ENCODE data around the gene FYCO1.

Gene FYCO1

GRCh38 chr3:46031747-46032146 is 36.1 kb upstream of the FYCO1 start:
- no peak overlapping the region for H2BK15ac ChIP-seq (ENCODE audit: low read depth, poor library complexity, severe bottlenecking)
- no peak overlapping the region for H2AFZ ChIP-seq (ENCODE audit: low read depth, low read length)
- H3K4ac ChIP-seq (ENCODE audit: low read depth in 1 of 2, low read length in 2 of 2) = no peak overlapping the region
- no peak overlapping the region for H2AK5ac ChIP-seq (ENCODE audit: low read length, severe bottlenecking)
- H3K18ac ChIP-seq (ENCODE audit: low read depth in 1 of 2, low read length in 2 of 2) = no peak overlapping the region
- no peak overlapping the region for H2BK12ac ChIP-seq (ENCODE audit: low read length in 2 of 2)
- WGBS = 93% methylated on average over 2 of the region's 2 CpGs
- no peak overlapping the region for H4K91ac ChIP-seq (ENCODE audit: low read length)
- no peak overlapping the region for H3K27ac ChIP-seq (ENCODE audit: low read length, poor library complexity, severe bottlenecking)
- peaks cover 10% of the 10 kb centered on the region for H3K9me3 ChIP-seq (ENCODE audit: control insufficient read depth, low read length)
- DNase-seq = no peak
- no peaks in the 10 kb centered on the region for H3K36me3 ChIP-seq (ENCODE audit: control insufficient read depth in 1 of 2, insufficient read depth in 2 of 2, low read depth in 1 of 2, low read length in 2 of 2)
- no peak overlapping the region for H3K23ac ChIP-seq (ENCODE audit: low read length in 2 of 2)
- H3K14ac ChIP-seq (ENCODE audit: low read length in 2 of 2) = no peak overlapping the region
- H3K4me3 ChIP-seq (ENCODE audit: insufficient read depth in 1 of 2, low read depth in 1 of 2, low read length in 2 of 2) = no peak overlapping the region
- no peaks in the 10 kb centered on the region for H3K79me1 ChIP-seq (replicated peaks; ENCODE audit: low read length, poor library complexity, severe bottlenecking)
- H3K9ac ChIP-seq (ENCODE audit: low read length) = no peak overlapping the region
- no peak overlapping the region for H4K8ac ChIP-seq (ENCODE audit: low read length)
- no peak overlapping the region for H2BK5ac ChIP-seq (ENCODE audit: low read depth, low read length, poor library complexity, severe bottlenecking)
- no peak overlapping the region for H3K4me2 ChIP-seq (ENCODE audit: low read length, poor library complexity, severe bottlenecking)
- H2BK120ac ChIP-seq (ENCODE audit: low read depth, low read length) = no peak overlapping the region
- H3K4me1 ChIP-seq (ENCODE audit: control insufficient read depth, insufficient read depth, low read depth, low read length) = no peaks in the 10 kb centered on the region
- peaks cover 0 to 8% of the 10 kb centered on the region in 2 experiments for H3K27me3 ChIP-seq (ENCODE audit: control insufficient read depth in 1 of 2, insufficient read depth in 1 of 2, low read length in 2 of 2)

- Histone ChIP-seq H3K4ac (ENCODE audit: low read depth in 1 of 2, low read length in 2 of 2) (no peak overlapping the region), H3K23ac (ENCODE audit: low read length in 2 of 2) (no peak overlapping the region), H2BK5ac (ENCODE audit: low read depth, low read length, poor library complexity, severe bottlenecking) (no peak overlapping the region), H3K4me2 (ENCODE audit: low read length, poor library complexity, severe bottlenecking) (no peak overlapping the region), H3K4me1 (ENCODE audit: control insufficient read depth, insufficient read depth, low read depth, low read length) (no peaks in the 10 kb centered on the region), H2AFZ (ENCODE audit: low read depth, low read length) (no peak overlapping the region), H4K8ac (ENCODE audit: low read length) (no peak overlapping the region), H2BK120ac (ENCODE audit: low read depth, low read length) (no peak overlapping the region), H3K14ac (ENCODE audit: low read length in 2 of 2) (peak overlapping the region in 1 of 2 experiments; percentile 49), H3K9ac (ENCODE audit: low read length) (no peak overlapping the region), H3K79me1 (replicated peaks; ENCODE audit: low read length, poor library complexity, severe bottlenecking) (no peaks in the 10 kb centered on the region), H3K27ac (ENCODE audit: low read length, poor library complexity, severe bottlenecking) (no peak overlapping the region), H3K36me3 (ENCODE audit: control insufficient read depth in 1 of 2, insufficient read depth in 2 of 2, low read depth in 1 of 2, low read length in 2 of 2) (no peaks in the 10 kb centered on the region), H2BK12ac (ENCODE audit: low read length in 2 of 2) (no peak overlapping the region), H3K18ac (ENCODE audit: low read depth in 1 of 2, low read length in 2 of 2) (no peak overlapping the region), H2AK5ac (ENCODE audit: low read length, severe bottlenecking) (no peak overlapping the region), H4K91ac (ENCODE audit: low read length) (peak overlapping the region; percentile 35), H2BK15ac (ENCODE audit: low read depth, poor library complexity, severe bottlenecking) (no peak overlapping the region), H3K27me3 (ENCODE audit: control insufficient read depth in 1 of 2, insufficient read depth in 1 of 2, low read length in 2 of 2) (peaks cover 0 to 8% of the 10 kb centered on the region in 2 experiments), H3K9me3 (ENCODE audit: control insufficient read depth, low read length) (peaks cover 10% of the 10 kb centered on the region), H3K4me3 (ENCODE audit: insufficient read depth in 1 of 2, low read depth in 1 of 2, low read length in 2 of 2) (no peak overlapping the region)
- WGBS = 90% methylated on average over 4 of the region's 4 CpGs
- no peak for DNase-seq
Observed at GRCh38 chr3:46031269-46031668, 35.6 kb upstream of the FYCO1 start.

GRCh38 chr3:46030626-46031025 is 35.0 kb upstream of the FYCO1 start:
- H2BK12ac ChIP-seq (ENCODE audit: low read length in 2 of 2) = no peak overlapping the region
- no peak overlapping the region for H3K4me2 ChIP-seq (ENCODE audit: low read length, poor library complexity, severe bottlenecking)
- no peak overlapping the region for H3K23ac ChIP-seq (ENCODE audit: low read length in 2 of 2)
- H2BK120ac ChIP-seq (ENCODE audit: low read depth, low read length) = no peak overlapping the region
- no peaks in the 10 kb centered on the region for H3K36me3 ChIP-seq (ENCODE audit: control insufficient read depth in 1 of 2, insufficient read depth in 2 of 2, low read depth in 1 of 2, low read length in 2 of 2)
- H3K9me3 ChIP-seq (ENCODE audit: control insufficient read depth, low read length) = peaks cover 10% of the 10 kb centered on the region
- no peak overlapping the region for H2BK15ac ChIP-seq (ENCODE audit: low read depth, poor library complexity, severe bottlenecking)
- peaks cover 0 to 7% of the 10 kb centered on the region in 2 experiments for H3K27me3 ChIP-seq (ENCODE audit: control insufficient read depth in 1 of 2, insufficient read depth in 1 of 2, low read length in 2 of 2)
- peak overlapping the region; percentile 12 for H4K8ac ChIP-seq (ENCODE audit: low read length)
- no peak overlapping the region for H3K27ac ChIP-seq (ENCODE audit: low read length, poor library complexity, severe bottlenecking)
- peak overlapping the region in 1 of 2 experiments; percentile 7 for H3K4me3 ChIP-seq (ENCODE audit: insufficient read depth in 1 of 2, low read depth in 1 of 2, low read length in 2 of 2)
- no peak overlapping the region for H2AK5ac ChIP-seq (ENCODE audit: low read length, severe bottlenecking)
- H4K91ac ChIP-seq (ENCODE audit: low read length) = no peak overlapping the region
- no peaks in the 10 kb centered on the region for H3K4me1 ChIP-seq (ENCODE audit: control insufficient read depth, insufficient read depth, low read depth, low read length)
- no peak overlapping the region for H2AFZ ChIP-seq (ENCODE audit: low read depth, low read length)
- no peak overlapping the region for H3K18ac ChIP-seq (ENCODE audit: low read depth in 1 of 2, low read length in 2 of 2)
- no peak overlapping the region for H3K4ac ChIP-seq (ENCODE audit: low read depth in 1 of 2, low read length in 2 of 2)
- H3K9ac ChIP-seq (ENCODE audit: low read length) = no peak overlapping the region
- DNase-seq = no peak
- H3K14ac ChIP-seq (ENCODE audit: low read length in 2 of 2) = no peak overlapping the region
- no peaks in the 10 kb centered on the region for H3K79me1 ChIP-seq (replicated peaks; ENCODE audit: low read length, poor library complexity, severe bottlenecking)
- 88% methylated on average over 6 of the region's 6 CpGs for WGBS
- H2BK5ac ChIP-seq (ENCODE audit: low read depth, low read length, poor library complexity, severe bottlenecking) = no peak overlapping the region

- Histone ChIP-seq H3K23ac (ENCODE audit: low read length in 2 of 2) (no peak overlapping the region), H2BK120ac (ENCODE audit: low read depth, low read length) (no peak overlapping the region), H3K9ac (ENCODE audit: low read length) (no peak overlapping the region), H3K4me1 (ENCODE audit: control insufficient read depth, insufficient read depth, low read depth, low read length) (no peaks in the 10 kb centered on the region), H4K8ac (ENCODE audit: low read length) (no peak overlapping the region), H2BK15ac (ENCODE audit: low read depth, poor library complexity, severe bottlenecking) (no peak overlapping the region), H3K14ac (ENCODE audit: low read length in 2 of 2) (no peak overlapping the region), H3K4me3 (ENCODE audit: insufficient read depth in 1 of 2, low read depth in 1 of 2, low read length in 2 of 2) (no peak overlapping the region), H3K9me3 (ENCODE audit: control insufficient read depth, low read length) (peaks cover 10% of the 10 kb centered on the region), H2AK5ac (ENCODE audit: low read length, severe bottlenecking) (no peak overlapping the region), H3K79me1 (replicated peaks; ENCODE audit: low read length, poor library complexity, severe bottlenecking) (no peaks in the 10 kb centered on the region), H2BK12ac (ENCODE audit: low read length in 2 of 2) (no peak overlapping the region), H4K91ac (ENCODE audit: low read length) (no peak overlapping the region), H3K27me3 (ENCODE audit: control insufficient read depth in 1 of 2, insufficient read depth in 1 of 2, low read length in 2 of 2) (peaks cover 0 to 5% of the 10 kb centered on the region in 2 experiments), H3K36me3 (ENCODE audit: control insufficient read depth in 1 of 2, insufficient read depth in 2 of 2, low read depth in 1 of 2, low read length in 2 of 2) (no peaks in the 10 kb centered on the region), H3K4me2 (ENCODE audit: low read length, poor library complexity, severe bottlenecking) (no peak overlapping the region), H3K4ac (ENCODE audit: low read depth in 1 of 2, low read length in 2 of 2) (no peak overlapping the region), H2BK5ac (ENCODE audit: low read depth, low read length, poor library complexity, severe bottlenecking) (no peak overlapping the region), H3K27ac (ENCODE audit: low read length, poor library complexity, severe bottlenecking) (no peak overlapping the region), H2AFZ (ENCODE audit: low read depth, low read length) (no peak overlapping the region), H3K18ac (ENCODE audit: low read depth in 1 of 2, low read length in 2 of 2) (no peak overlapping the region)
- DNase-seq = no peak
- no CpG with 5 or more reads among the region's 1 CpG for WGBS
Observed at GRCh38 chr3:46029953-46030543, 34.4 kb upstream of the FYCO1 start.

Data from mesenchymal stem cell (in vitro differentiated cells and primary cell).